Ishikawa (cell line): Measurements from ENCODE around the gene FBXW5.

Experiments used
- CEBPB ChIP-seq: IDR thresholded peaks from 2 replicates; pipeline ENCODE4 v1.6.1; 2012
- CREB1 ChIP-seq: IDR thresholded peaks from 2 replicates; pipeline ENCODE4 v1.6.1; 2012; ENCODE audit warnings: low read depth
- EGR1 ChIP-seq: IDR thresholded peaks from 2 replicates; pipeline ENCODE4 v1.6.1; 2012
- EP300 ChIP-seq: IDR thresholded peaks from 2 replicates; pipeline ENCODE4 v1.6.1; 2012; ENCODE audit warnings: borderline replicate concordance
- FOXM1 ChIP-seq: IDR thresholded peaks from 2 replicates; pipeline ENCODE4 v1.6.1; 2012; ENCODE audit warnings: low read depth, borderline replicate concordance
- MAX ChIP-seq: IDR thresholded peaks from 2 replicates; pipeline ENCODE4 v1.6.1; 2012
- NFIC ChIP-seq: IDR thresholded peaks from 2 replicates; pipeline ENCODE4 v1.6.1; 2012
- RAD21 ChIP-seq: IDR thresholded peaks from 2 replicates; pipeline ENCODE4 v1.6.1; 2012; ENCODE audit warnings: low read depth
- REST ChIP-seq: IDR thresholded peaks from 2 replicates; pipeline ENCODE4 v1.6.1; 2012; ENCODE audit warnings: low read depth, mild to moderate bottlenecking
- TAF1 ChIP-seq: IDR thresholded peaks from 2 replicates; pipeline ENCODE4 v1.6.1; 2012; ENCODE audit warnings: low read depth, mild to moderate bottlenecking
- TCF12 ChIP-seq: IDR thresholded peaks from 2 replicates; pipeline ENCODE4 v1.6.1; 2012; ENCODE audit warnings: low read depth
- TEAD4 ChIP-seq: IDR thresholded peaks from 2 replicates; pipeline ENCODE4 v1.6.1; 2012
- USF1 ChIP-seq: IDR thresholded peaks from 2 replicates; pipeline ENCODE4 v1.6.1; 2012
- YY1 ChIP-seq: IDR thresholded peaks from 2 replicates; pipeline ENCODE4 v1.6.1; 2012; ENCODE audit warnings: low read depth
- ZBTB7A ChIP-seq: IDR thresholded peaks from 2 replicates; pipeline ENCODE4 v1.6.1; 2012; ENCODE audit warnings: low read depth

The FBXW5 gene

GRCh38 chr9:136985853-136986252, 41.3 kb upstream of the FBXW5 start:
- TF ChIP-seq FOXM1 (no peak), REST (no peak), TAF1 (no peak), TCF12 (no peak), EGR1 (no peak), RAD21 (no peak), CREB1 (no peak), YY1 (no peak), USF1 (no peak), EP300 (no peak), TEAD4 (no peak)

GRCh38 chr9:136985027-136985602, 40.6 kb upstream of the FBXW5 start:
- TF ChIP-seq REST = no peak
- no peak for TF ChIP-seq NFIC
- no peak for TF ChIP-seq CEBPB
- no peak for TF ChIP-seq MAX
- no peak for TF ChIP-seq TCF12
- TF ChIP-seq USF1 = no peak
- no peak for TF ChIP-seq FOXM1
- no peak for TF ChIP-seq ZBTB7A
- no peak for TF ChIP-seq EP300
- no peak for TF ChIP-seq TEAD4

GRCh38 chr9:136984464-136985026, 40.0 kb upstream of the FBXW5 start:
- no peak for TF ChIP-seq NFIC
- TF ChIP-seq YY1 = no peak
- TF ChIP-seq MAX = no peak
- no peak for TF ChIP-seq USF1
- no peak for TF ChIP-seq FOXM1
- TF ChIP-seq CREB1 = no peak
- no peak for TF ChIP-seq TEAD4
- TF ChIP-seq CEBPB = no peak
- TF ChIP-seq REST = no peak
- no peak for TF ChIP-seq ZBTB7A
- no peak for TF ChIP-seq TAF1
- TF ChIP-seq TCF12 = no peak
- TF ChIP-seq EP300 = no peak
- no peak for TF ChIP-seq RAD21
- no peak for TF ChIP-seq EGR1

- TF ChIP-seq EP300 (no peak), NFIC (no peak), RAD21 (no peak), FOXM1 (no peak), EGR1 (no peak), TAF1 (no peak), TEAD4 (no peak), CEBPB (no peak), REST (no peak), CREB1 (no peak), MAX (no peak), ZBTB7A (no peak), YY1 (no peak), TCF12 (no peak), USF1 (no peak)
Observed at GRCh38 chr9:136983656-136984314, 39.2 kb upstream of the FBXW5 start.
